Suppressor macrophage (primary cell): Measurements from ENCODE around the gene CYP4F3.
"Not testable (repeated sequence)": the region's sequence is repeated elsewhere in the genome, so short reads cannot be mapped to it uniquely, and the experiment has no call there.

Experiments used
- DNase-seq, 4 experiments: peaks; one replicate each; pipeline ENCODE4 v3.0.0-alpha.2; 2020 to 2022

CYP4F3 gene

GRCh38 chr19:15671237-15671821, 30.6 kb downstream of the CYP4F3 start:
- DNase-seq = no peak

- no peak for DNase-seq
Observed at GRCh38 chr19:15671891-15672579, 31.3 kb downstream of the CYP4F3 start.

- peak in 2 of 4 experiments; percentile 11 to 12 for DNase-seq
Observed at GRCh38 chr19:15672580-15673175, 32.0 kb downstream of the CYP4F3 start, which contains the start of gene CYP4F12. Gene CYP4F12 (plus strand): TSS chr19:15673087. CDS start chr19:15673530, 443 bp downstream.

GRCh38 chr19:15673176-15673654, 32.5 kb downstream of the CYP4F3 start:
- DNase-seq = no peak

GRCh38 chr19:15675560-15675959, 34.9 kb downstream of the CYP4F3 start:
- no peak for DNase-seq

- DNase-seq = no peak
Observed at GRCh38 chr19:15679089-15679488, 38.4 kb downstream of the CYP4F3 start.

- not testable (repeated sequence) for DNase-seq
Observed at GRCh38 chr19:15679865-15680264, 39.2 kb downstream of the CYP4F3 start.

- DNase-seq = no peak
Observed at GRCh38 chr19:15680478-15681322, 40.0 kb downstream of the CYP4F3 start.

GRCh38 chr19:15683411-15683810, 42.7 kb downstream of the CYP4F3 start:
- DNase-seq = no peak

- no peak for DNase-seq
Observed at GRCh38 chr19:15684828-15685227, 44.1 kb downstream of the CYP4F3 start.

- no peak for DNase-seq
Observed at GRCh38 chr19:15696654-15697194, 56.0 kb downstream of the CYP4F3 start.

GRCh38 chr19:15701757-15702533, 61.2 kb downstream of the CYP4F3 start:
- DNase-seq = no peak

GRCh38 chr19:15702534-15702930, 61.8 kb downstream of the CYP4F3 start:
- DNase-seq = peak; percentile 89 to 91 (median 91)
